HG02798 (cell line): Measurements from ENCODE around the gene ABCC6.
"Not testable (repeated sequence)": the region's sequence is repeated elsewhere in the genome, so short reads cannot be mapped to it uniquely, and the experiment has no call there.

Experiments used
- ATAC-seq: cut with Tn5 transposase; IDR thresholded peaks from one replicate; pipeline ENCODE4 v1.9.1; 2021; ENCODE audit warnings: mild to moderate bottlenecking; ENCODE audit not compliant: unreplicated experiment, poor library complexity

ABCC6 gene

DNA sequence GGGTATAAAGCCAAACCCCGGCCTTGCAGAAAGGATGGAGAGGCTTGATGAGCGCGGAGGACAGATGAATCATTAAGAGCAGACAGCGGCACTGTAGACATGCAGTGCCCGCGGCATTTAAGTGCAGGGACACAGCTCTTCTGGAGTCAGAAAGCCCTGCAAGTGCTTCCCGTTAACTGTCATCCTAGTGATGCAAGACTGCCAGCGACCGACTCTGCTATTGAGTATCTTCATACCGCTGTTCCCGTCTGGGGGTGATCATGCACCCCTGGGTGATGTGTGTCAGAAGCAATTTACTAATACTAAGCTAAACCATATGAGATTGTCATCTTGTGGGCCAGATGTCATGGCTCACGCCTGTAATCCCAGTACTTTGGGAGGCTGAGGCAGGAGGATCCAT is 101.0 kb downstream of the ABCC6 start:
- ATAC-seq = no peak

- ATAC-seq = no peak
Observed at GRCh38 chr16:16121185-16121727, 102.0 kb downstream of the ABCC6 start.

DNA sequence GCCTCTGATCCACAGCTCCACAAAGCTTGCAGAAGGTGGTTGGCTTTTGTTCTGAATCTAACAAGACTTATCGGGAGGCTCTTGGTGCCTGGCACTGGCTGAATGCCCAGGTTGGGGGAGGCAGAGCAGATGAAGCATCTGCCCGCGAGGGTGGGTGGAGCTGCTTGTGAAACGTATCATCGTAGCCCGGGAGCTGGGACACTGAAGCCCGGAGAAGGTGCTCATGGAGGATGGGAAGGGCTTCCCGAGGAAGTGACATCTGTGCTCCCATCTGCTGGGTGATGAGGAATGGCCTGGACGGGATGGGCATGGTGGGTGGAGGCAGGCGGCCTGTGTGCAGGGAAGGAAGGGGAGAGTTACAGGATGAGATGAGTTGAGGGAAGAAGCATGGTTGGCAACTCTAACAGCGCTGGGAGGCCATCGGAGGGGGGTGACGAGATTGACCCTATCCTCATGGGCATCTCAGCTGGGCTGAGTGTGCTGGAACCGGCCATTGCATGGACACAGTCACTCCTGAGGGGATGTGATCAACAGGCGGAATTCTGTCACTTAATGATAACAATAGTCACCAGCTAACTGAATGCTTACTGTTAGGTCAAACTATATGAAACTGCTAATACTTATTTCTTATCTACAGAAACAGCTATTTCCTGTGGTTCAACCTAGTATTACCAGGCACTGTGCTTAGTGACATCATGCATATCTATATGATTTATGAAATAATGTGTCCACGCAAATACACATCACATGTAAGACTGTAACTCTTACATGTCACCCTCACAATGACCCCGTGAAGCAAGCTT is 102.7 kb downstream of the ABCC6 start:
- no peak for ATAC-seq

DNA sequence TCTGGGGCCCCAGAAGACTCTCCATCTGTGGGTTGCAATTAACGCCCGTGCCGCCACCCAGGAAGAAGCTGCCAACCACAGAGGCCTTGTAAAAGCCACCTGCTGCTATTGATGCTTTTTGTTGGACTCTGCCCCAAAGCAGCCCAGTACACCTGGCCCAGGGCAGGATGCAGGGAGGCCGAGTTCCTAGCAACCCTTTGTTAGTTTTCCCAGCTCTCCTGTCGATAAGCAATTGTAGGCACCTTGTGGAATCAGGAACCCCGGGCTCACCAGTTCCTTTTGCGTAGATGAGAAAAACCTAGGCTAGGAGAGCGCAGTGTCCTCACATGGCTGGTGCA is 103.3 kb downstream of the ABCC6 start:
- no peak for ATAC-seq

DNA sequence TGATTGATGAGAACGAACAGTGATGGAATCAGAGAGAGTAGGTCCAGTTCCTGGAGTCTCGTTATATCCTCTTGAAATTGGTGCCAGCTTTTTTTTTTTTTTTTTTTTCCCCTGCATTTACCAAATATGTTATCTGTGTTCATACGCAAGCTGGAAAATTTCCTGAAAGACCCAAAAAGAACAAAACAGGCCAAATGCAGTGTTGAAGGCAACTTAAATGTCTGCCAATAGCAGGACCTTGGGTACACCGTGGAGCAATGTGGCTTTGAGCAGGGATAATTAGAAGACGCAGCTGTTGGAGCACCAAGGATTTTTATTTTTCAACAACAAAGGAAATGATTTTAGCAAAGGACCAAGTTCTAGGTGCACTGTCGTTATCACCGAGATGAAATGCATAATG is 105.0 kb downstream of the ABCC6 start:
- no peak for ATAC-seq

GRCh38 chr16:16116841-16117240 is 106.5 kb downstream of the ABCC6 start:
- no peak for ATAC-seq

DNA sequence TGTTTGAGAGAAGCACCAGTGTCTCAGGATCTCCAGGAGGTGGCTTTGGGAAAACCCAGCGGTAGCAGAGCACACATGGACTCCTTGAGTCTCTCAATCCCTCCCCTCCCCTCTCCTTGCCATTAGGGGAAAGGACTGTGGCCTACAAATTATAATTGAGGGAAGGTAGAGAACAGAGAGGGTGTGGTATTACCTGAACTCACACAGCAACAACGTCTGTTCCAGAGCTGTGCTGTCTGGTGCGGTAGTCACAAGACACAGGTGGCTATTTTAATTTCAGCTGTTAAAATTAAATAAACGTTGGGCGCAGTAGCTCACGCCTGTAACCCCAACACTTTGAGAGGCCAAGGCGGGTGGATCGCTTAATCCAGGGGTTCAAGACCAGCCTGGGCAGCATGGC is 110.2 kb downstream of the ABCC6 start:
- ATAC-seq = no peak

GRCh38 chr16:16112450-16113053 is 110.7 kb downstream of the ABCC6 start:
- ATAC-seq = no peak

- no peak for ATAC-seq
Observed at GRCh38 chr16:16111639-16112038, 111.7 kb downstream of the ABCC6 start.

DNA sequence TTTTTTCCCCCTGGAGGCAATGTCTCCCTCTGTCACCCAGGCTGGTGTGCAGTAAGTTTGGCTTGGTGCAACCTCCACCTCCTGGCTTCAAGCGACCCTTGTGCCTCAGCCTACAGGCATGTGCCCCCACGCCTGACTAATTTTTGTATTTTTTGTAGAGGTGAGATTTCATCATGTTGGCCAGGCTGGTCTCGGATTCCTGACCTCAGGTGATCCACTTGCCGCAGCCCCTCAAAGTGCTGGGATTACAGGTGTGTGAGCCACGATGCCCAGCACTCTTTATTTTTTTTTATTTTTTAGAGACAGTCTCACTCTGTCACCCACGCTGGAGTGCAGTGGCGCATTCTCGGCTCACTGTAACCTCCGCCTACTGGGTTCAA is 113.2 kb downstream of the ABCC6 start:
- no peak for ATAC-seq

GRCh38 chr16:16109453-16110110 is 113.7 kb downstream of the ABCC6 start:
- ATAC-seq = no peak

DNA sequence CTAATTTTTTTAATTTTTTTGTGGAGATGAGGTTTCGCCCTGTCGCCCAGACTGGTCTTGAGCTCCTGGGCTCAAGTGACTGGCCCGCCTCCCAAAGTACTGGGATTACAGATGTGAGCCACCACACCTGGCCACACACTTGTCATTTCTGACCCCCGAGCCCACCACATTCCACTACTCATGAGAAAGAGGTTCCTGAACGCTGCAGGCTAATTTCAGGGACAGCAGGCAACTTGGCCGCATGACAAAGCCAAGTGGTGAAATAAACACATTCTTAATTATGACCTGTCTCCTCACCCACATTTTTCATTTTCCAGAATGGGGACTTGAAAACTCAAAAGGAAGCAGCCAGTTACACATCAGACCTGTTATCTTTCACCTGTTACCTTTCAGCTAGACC is 114.5 kb downstream of the ABCC6 start:
- ATAC-seq = no peak

DNA sequence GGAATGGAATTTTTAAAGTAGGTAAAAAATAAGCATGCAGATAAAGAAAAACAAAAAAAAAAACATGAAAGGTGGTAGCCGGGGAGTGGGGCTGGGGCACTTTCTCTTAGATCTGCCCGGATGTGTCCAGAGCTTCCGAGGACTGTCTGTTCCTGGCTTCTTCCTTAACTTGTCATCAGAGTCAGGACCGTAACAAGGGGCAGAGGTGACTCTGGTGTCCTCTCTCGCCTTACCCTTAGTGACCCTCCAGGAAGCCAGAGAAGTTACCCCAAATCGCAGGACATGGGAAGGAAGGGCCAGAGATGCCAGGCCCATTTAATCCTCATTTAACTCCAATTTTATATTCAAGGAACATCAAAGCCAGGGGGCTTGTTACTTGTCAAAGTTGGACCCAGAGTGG is 115.5 kb downstream of the ABCC6 start:
- no peak for ATAC-seq

DNA sequence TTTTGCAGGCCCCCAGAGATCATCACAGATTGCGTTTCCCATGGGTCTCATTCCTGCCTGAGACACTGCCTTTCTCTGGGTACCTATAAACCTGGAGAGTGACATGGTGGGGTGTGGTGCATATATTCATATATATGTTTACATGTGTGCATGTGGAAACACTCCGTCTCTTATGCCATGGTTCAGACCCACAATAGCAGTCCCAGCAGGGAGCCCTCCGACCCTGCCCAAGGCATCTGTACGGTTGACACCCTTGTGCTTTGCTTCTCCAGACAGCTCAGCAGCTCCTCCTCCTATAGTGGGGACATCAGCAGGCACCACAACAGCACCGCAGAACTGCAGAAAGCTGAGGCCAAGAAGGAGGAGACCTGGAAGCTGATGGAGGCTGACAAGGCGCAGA is 116.8 kb downstream of the ABCC6 start:
- no peak for ATAC-seq

GRCh38 chr16:16105646-16106045 is 117.6 kb downstream of the ABCC6 start:
- no peak for ATAC-seq

DNA sequence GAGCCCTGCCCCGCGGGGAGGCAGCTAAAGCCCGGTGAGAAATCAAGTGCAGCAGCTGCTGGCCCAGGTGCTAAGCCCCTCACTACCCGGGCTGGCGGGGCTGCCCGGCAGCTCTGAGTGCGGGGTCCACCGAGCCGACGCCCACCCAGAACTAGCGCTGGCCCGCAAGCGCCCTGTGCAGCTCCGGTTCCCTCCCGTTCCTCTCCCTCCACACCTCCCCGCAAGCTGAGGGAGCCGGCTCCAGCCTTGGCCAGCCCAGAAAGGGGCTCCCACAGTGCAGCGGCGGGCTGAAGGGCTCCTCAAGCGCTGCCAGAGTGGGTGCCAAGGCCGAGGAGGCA is 118.5 kb downstream of the ABCC6 start:
- not testable (repeated sequence) for ATAC-seq

- not testable (repeated sequence) for ATAC-seq
Observed at GRCh38 chr16:16104132-16104803, 119.0 kb downstream of the ABCC6 start.

GRCh38 chr16:16102738-16103137 is 120.6 kb downstream of the ABCC6 start:
- ATAC-seq = no peak

DNA sequence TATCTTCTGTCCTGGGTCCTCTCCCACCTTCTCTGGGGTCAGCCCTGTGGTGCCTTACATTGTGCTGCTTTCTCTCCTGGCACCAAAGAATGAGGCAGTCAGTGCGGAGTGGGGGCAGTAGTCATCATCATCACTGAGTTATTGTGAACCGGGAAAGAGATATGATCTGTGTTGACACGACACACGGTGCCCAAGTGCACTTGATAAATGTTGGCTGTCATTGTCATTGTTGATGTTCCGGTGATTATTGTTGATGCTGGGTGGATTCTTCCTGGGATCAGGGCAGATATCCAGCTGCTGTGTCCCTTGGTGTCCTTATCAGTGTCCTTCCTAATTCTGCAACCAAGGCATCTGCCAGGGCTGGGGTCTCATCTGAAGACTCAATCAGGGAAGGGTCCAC is 121.7 kb downstream of the ABCC6 start:
- no peak for ATAC-seq

DNA sequence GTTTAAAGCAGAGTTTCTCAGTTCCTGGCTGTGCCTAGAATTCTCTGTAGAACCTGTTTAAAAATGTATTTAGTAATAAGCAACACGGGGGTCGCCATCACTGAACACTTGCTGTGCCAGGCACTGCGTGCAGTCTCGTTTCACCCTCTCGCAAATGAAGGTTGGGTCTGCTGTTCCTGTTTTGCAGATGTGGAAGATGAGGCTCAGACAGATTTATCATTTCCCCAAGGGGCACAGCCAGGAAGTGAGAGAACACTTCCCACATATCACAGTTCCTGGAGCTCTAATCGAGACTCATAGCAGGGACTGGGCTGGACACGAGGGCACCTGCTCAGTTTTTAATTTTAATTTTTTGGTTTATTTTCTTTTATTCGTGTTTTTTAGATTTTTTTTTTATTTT is 122.7 kb downstream of the ABCC6 start:
- no peak for ATAC-seq

DNA sequence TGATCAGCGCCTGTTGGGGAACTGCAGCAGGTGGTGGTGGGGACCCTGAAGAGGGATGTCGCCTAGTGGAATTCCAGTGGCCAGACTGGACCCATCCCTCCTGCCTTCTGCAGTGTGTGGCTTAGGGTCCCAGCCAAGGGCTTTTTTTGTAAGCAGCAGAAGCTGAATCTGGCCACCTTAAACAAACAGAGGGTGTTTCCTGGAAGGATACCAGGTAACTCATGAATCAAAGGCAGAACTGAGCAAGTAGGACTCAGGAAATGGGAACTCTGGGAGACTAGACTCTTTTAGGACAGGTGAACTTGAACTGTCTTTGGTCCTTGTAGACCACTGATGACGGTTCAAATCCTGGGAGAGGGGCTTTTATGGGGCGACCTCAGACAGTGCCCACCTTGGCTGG is 124.0 kb downstream of the ABCC6 start:
- ATAC-seq = no peak
